GM23248 (cell line): Measurements from ENCODE around the gene SND1. TPM values are rescaled to one million over a fixed set of nuclear protein-coding genes. Genes with fewer than 3 reads are reported as not detected.

Experiments
- DNase-seq: peaks from one replicate; pipeline ENCODE4 v3.0.0-alpha.2; 2015
- H2AFZ ChIP-seq: fragments of 200-600 bp; sonication (generic); 2 replicates; pipeline ENCODE4 v1.6.1; 2016; ENCODE audit warnings: antibody characterized with exemption
- H3F3A ChIP-seq: fragments of 200-600 bp; sonication (generic); 2 replicates; pipeline ENCODE4 v1.6.1; 2016; ENCODE audit warnings: mild to moderate bottlenecking, antibody characterized with exemption, mixed run types; ENCODE audit not compliant: insufficient read depth
- H3K27ac ChIP-seq: fragments of 200-600 bp; sonication (generic); 2 replicates; pipeline ENCODE4 v1.5.1; 2016; ENCODE audit warnings: mild to moderate bottlenecking
- H3K27me3 ChIP-seq: fragments of 200-600 bp; sonication (generic); replicated peaks from 2 replicates; pipeline ENCODE4 v1.6.1; 2016; ENCODE audit warnings: mild to moderate bottlenecking; ENCODE audit not compliant: insufficient read depth
- H3K36me3 ChIP-seq: fragments of 200-600 bp; sonication (generic); 2 replicates; pipeline ENCODE4 v1.6.1; 2016; ENCODE audit warnings: low read depth, mild to moderate bottlenecking
- H3K4me1 ChIP-seq: fragments of 200-600 bp; sonication (generic); 2 replicates; pipeline ENCODE4 v1.6.1; 2016; ENCODE audit warnings: mild to moderate bottlenecking; ENCODE audit not compliant: insufficient read depth
- H3K4me2 ChIP-seq: fragments of 200-600 bp; sonication (generic); one replicate; pipeline ENCODE4 v1.6.1; 2016; ENCODE audit warnings: mild to moderate bottlenecking; ENCODE audit not compliant: unreplicated experiment
- H3K4me3 ChIP-seq: fragments of 200-600 bp; sonication (generic); 2 replicates; pipeline ENCODE4 v1.5.1; 2016; ENCODE audit warnings: mild to moderate bottlenecking
- H3K79me2 ChIP-seq: fragments of 200-600 bp; sonication (generic); 2 replicates; pipeline ENCODE4 v1.6.1; 2016; ENCODE audit warnings: mild to moderate bottlenecking; ENCODE audit not compliant: insufficient read depth
- H3K9ac ChIP-seq: fragments of 200-600 bp; sonication (generic); 2 replicates; pipeline ENCODE4 v1.6.1; 2016; ENCODE audit warnings: mild to moderate bottlenecking
- H3K9me2 ChIP-seq: fragments of 200-600 bp; sonication (generic); 2 replicates; pipeline ENCODE4 v1.6.1; 2016; ENCODE audit warnings: mixed run types, mild to moderate bottlenecking, moderate library complexity; ENCODE audit not compliant: insufficient read depth
- H3K9me3 ChIP-seq: fragments of 200-600 bp; sonication (generic); one replicate; pipeline ENCODE4 v1.6.1; 2017; ENCODE audit warnings: low read depth
- H4K20me1 ChIP-seq: fragments of 200-600 bp; sonication (generic); 2 replicates; pipeline ENCODE4 v1.6.0; 2016; ENCODE audit not compliant: insufficient read depth
- EZH2 ChIP-seq: fragments of 200-600 bp; sonication (generic); IDR thresholded peaks from 2 replicates; pipeline ENCODE4 v1.6.1; 2018; ENCODE audit warnings: antibody characterized with exemption, mild to moderate bottlenecking; ENCODE audit not compliant: insufficient read depth, poor library complexity, severe bottlenecking
- EZH2phosphoT487 ChIP-seq: fragments of 200-600 bp; sonication (generic); IDR thresholded peaks from 2 replicates; pipeline ENCODE4 v1.6.1; 2018; ENCODE audit warnings: antibody characterized with exemption, moderate library complexity, mild to moderate bottlenecking, low read depth; ENCODE audit not compliant: insufficient read depth
- WGBS, 2 experiments: methylation state at CpG; one replicate each; pipeline ENCODE4 v1.1.6; 2015 to 2017; ENCODE audit warnings: low lambda C conversion rate in 2 of 2, low coverage in 1 of 2; ENCODE audit errors: missing lambda C conversion rate in 2 of 2; 5-methylcytosine and 5-hydroxymethylcytosine counted together
- in situ Hi-C: fragments of 300-500 bp; cut with MboI; formaldehyde crosslinking; loops from 2 replicates; pipeline ENCODE4 v1.15.0; 2020
- polyA plus RNA-seq: library from polyadenylated mRNA; unstranded; fragments of >200 nt; fragmentation: Nextera tagmentation; extraction: Ambion mirVana; gene quantifications from 2 replicates; pipeline ENCODE4 v1.2.1, GENCODE V29; 2016
- total RNA-seq: library from RNA; depleted of rRNA; stranded (reverse); fragments of >200 nt; shearing (Covaris generic); gene quantifications from 2 replicates; pipeline ENCODE4 v1.2.3, GENCODE V29; 2014

SND1 gene
- total and polyA plus RNA-seq, 2 experiments from 2014 or later = 128 to 184 TPM

DNA sequence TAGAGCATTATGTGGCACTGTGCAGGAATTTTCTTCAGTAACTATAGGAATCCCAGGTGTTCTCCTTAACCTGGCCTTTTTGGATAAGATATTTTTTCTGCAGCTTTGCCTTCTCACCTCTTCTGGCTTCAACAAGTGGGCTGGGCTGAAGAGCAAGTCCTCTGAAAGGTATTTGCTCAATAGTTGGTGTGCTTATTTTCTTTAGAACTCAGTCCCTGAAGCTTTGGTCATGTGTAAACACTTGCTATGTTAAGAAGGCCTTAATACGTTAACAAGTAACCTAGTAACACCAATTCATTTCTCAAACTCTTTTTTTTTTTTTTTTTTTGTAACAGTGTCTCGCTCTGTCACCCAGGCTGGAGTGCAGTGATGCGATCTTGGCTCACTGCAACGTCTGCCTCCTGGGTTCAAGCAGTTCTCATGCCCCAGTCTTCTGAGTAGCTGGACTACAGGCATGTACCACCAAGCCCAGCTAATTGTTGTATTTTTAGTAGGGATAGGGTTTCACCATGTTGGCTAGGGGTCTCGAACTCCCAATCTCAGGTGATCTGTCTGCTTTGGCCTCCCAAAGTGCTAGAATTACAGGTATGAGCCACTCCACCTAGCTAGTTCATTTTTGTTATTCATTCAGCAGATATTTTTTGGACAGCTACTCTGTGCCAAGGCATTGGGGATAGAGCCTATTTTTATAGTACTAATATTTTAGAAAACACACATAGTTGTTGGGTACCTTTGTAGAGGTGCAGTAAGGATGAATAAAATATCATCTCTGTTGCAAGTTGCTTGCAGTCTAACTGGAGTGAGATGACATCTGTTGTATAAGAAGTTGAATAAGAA lies 164.6 kb downstream of the SND1 start:
- Histone ChIP-seq H3K27me3 (no peaks in the 10 kb centered on the region), H2AFZ (no peak overlapping the region), H3K9me2 (no peaks in the 10 kb centered on the region), H3K27ac (no peak overlapping the region), H3K4me2 (no peak overlapping the region), H3K36me3 (no peaks in the 10 kb centered on the region), H3F3A (no peaks in the 10 kb centered on the region), H3K9ac (no peak overlapping the region), H3K9me3 (no peaks in the 10 kb centered on the region), H3K4me1 (peaks cover 20% of the 10 kb centered on the region), H3K79me2 (peaks cover 100% of the 10 kb centered on the region), H3K4me3 (no peak overlapping the region), H4K20me1 (peaks cover 18% of the 10 kb centered on the region)
- 88 to 98% methylated on average over 5 of the region's 5 CpGs for WGBS, 2 experiments
- no peak for TF ChIP-seq EZH2phosphoT487
- no peak for TF ChIP-seq EZH2
- no peak for DNase-seq
- in situ Hi-C loops = no loop called here

DNA sequence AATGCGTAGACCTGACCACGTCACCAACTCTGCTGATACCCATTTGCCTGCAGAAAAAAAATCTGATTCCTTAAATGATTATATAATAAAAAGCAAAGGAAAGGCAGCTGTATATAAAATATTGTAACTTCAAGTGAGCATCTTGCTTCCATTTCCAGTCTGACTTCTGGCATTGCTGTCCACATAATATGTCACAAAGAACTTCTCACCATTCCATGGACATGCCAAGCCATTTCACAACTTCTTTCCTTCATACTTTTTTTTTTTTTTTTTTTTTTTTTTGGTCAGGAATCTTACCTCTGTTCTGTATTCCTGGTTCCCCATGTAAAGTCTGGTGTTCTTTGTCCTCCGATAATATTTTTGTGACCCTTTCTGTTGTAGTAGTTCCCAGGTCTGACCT lies 165.5 kb downstream of the SND1 start:
- Histone ChIP-seq H3K4me1 (peaks cover 20% of the 10 kb centered on the region), H3K9ac (no peak overlapping the region), H2AFZ (no peak overlapping the region), H3K79me2 (peaks cover 100% of the 10 kb centered on the region), H3K27ac (no peak overlapping the region), H3K36me3 (no peaks in the 10 kb centered on the region), H3K9me3 (no peaks in the 10 kb centered on the region), H3K9me2 (no peaks in the 10 kb centered on the region), H3F3A (0 out of 2 replicates have a peak, but pooled peaks cover 5% of the 10 kb centered on the region), H3K4me3 (no peak overlapping the region), H3K4me2 (no peak overlapping the region), H4K20me1 (peaks cover 18% of the 10 kb centered on the region), H3K27me3 (no peaks in the 10 kb centered on the region)
- 97 to 98% methylated on average over 3 of the region's 3 CpGs for WGBS, 2 experiments
- no peak for TF ChIP-seq EZH2
- TF ChIP-seq EZH2phosphoT487 = no peak
- in situ Hi-C loops = no loop called here
- DNase-seq = peak; percentile 33

- Histone ChIP-seq H3K4me1 (peaks cover 20% of the 10 kb centered on the region), H3K9ac (no peak overlapping the region), H3K9me3 (no peaks in the 10 kb centered on the region), H3F3A (0 out of 2 replicates have a peak, but pooled peaks cover 8% of the 10 kb centered on the region), H3K4me2 (no peak overlapping the region), H3K79me2 (peaks cover 100% of the 10 kb centered on the region), H2AFZ (no peak overlapping the region), H3K27me3 (no peaks in the 10 kb centered on the region), H3K9me2 (no peaks in the 10 kb centered on the region), H3K27ac (no peak overlapping the region), H3K4me3 (no peak overlapping the region), H3K36me3 (no peaks in the 10 kb centered on the region), H4K20me1 (peaks cover 22% of the 10 kb centered on the region)
- DNase-seq = no peak
- TF ChIP-seq EZH2 (no peak), EZH2phosphoT487 (no peak)
- in situ Hi-C loops = no loop called here
- WGBS, 2 experiments = 100% methylated on average over 2 of the region's 2 CpGs
Observed at GRCh38 chr7:127818306-127818705, 166.3 kb downstream of the SND1 start.

GRCh38 chr7:127819975-127820731 lies 168.2 kb downstream of the SND1 start:
- Histone ChIP-seq H3K9me3 (no peaks in the 10 kb centered on the region), H3K4me1 (peaks cover 12% of the 10 kb centered on the region), H2AFZ (no peak overlapping the region), H3K9me2 (no peaks in the 10 kb centered on the region), H3K79me2 (peaks cover 99% of the 10 kb centered on the region), H3K4me3 (no peak overlapping the region), H3K36me3 (no peaks in the 10 kb centered on the region), H3K4me2 (peak overlapping the region; percentile 22), H3K27ac (no peak overlapping the region), H3F3A (0 out of 2 replicates have a peak, but pooled peaks cover 8% of the 10 kb centered on the region), H3K27me3 (no peaks in the 10 kb centered on the region), H3K9ac (no peak overlapping the region), H4K20me1 (peaks cover 17% of the 10 kb centered on the region)
- WGBS, 2 experiments = 39% methylated on average over 4 of the region's 4 CpGs
- in situ Hi-C loops = no loop called here
- DNase-seq = peak; percentile 60
- no peak for TF ChIP-seq EZH2
- no peak for TF ChIP-seq EZH2phosphoT487
